Fibroblast of upper back skin (primary cell): Measurements from ENCODE around the gene TXNRD3.

ENCODE experiments used
- DNase-seq: peaks from one replicate; pipeline ENCODE4 v3.0.0-alpha.2; 2013

The TXNRD3 gene

DNA sequence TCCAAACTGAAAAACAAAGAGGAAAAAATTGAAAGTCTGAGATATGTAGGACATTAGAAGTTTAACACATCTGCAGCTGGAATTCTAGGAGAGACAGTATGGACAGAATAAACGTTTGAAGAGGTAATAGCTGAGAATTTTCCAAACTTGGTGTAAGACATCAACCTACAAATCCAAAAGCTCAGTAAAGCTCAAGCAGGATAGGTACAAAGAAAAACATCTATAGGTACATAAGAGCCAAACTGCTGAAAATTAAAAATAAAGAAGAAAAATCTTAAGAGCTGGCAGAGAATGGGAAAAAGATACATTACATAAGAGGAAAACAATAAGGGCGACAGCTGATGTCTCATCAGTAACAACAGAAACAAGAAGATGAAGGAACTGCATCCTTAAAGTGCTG lies 73.4 kb downstream of the TXNRD3 start:
- no peak for DNase-seq

- DNase-seq = no peak
These were observed 74.2 kb downstream of the TXNRD3 start for GRCh38 chr3:126580746-126581145.

DNA sequence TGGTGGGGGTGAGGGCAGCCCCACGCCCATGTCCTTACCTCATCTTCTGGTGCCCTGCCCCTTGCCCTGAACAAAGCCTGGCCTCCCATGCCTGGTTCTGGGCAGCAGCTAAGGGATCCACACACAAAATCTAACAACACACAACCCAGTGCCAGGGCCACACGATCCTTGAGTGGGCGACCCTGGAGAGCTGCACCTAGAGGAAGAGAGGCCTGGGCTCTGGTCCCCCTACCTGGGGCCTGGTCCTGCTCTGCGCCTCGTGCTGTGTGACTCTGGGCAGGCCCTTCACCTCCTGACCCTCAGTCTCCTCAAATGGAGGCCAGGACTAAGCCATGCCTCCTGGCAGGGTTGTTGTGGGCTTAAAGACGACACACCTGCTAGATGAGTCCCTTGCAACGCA lies 76.2 kb downstream of the TXNRD3 start:
- no peak for DNase-seq

GRCh38 chr3:126577261-126577660 lies 77.7 kb downstream of the TXNRD3 start:
- no peak for DNase-seq

- DNase-seq = no peak
These were observed 81.3 kb downstream of the TXNRD3 start for GRCh38 chr3:126573492-126574117.

- no peak for DNase-seq
These were observed 83.8 kb downstream of the TXNRD3 start for GRCh38 chr3:126571078-126571477.

- no peak for DNase-seq
These were observed 84.8 kb downstream of the TXNRD3 start for GRCh38 chr3:126570103-126570541.

- no peak for DNase-seq
These were observed 85.4 kb downstream of the TXNRD3 start for GRCh38 chr3:126569390-126569975.

- no peak for DNase-seq
These were observed 86.1 kb downstream of the TXNRD3 start for GRCh38 chr3:126568776-126569342.

DNA sequence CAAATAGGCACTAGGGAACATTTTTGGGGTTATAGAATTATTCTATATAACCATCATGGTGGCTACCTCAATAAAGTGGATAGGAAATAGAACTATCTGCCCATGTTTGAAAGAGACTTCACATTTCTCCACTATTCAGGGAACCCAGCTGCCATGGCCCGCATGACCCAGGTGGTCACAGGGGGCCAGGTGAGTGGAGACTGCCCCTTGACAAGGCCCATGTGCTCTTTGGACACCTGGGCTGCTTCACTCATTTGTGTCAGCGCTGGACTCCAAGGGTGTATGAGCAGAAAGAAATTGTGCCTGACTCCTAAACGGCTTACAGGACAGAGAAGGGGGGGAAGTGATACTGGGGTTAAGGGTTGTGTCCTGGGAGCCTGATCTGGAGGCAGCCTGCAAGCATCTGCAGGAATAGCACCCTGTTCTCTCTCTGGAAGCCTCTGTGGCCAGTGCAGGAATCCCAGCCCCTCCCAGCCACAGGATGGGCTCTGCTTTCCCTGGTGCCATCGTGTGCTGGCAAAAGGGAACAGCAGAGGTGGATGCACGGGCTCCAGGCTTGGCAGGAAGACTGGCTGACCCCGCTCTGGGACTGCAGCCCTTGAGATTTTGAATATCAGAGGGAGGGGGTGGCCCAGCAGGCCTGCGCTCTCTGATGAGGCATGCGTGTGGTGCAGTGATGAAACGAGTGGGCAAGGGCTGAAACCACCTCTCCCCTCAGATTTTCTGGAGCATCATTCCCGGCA lies 87.1 kb downstream of the TXNRD3 start:
- no peak for DNase-seq

GRCh38 chr3:126562737-126563276 lies 92.1 kb downstream of the TXNRD3 start:
- DNase-seq = no peak

GRCh38 chr3:126558336-126559071 lies 96.4 kb downstream of the TXNRD3 start, which contains the start of gene C3orf22:
TSS of gene C3orf22 (minus strand) at chr3:126558932. CDS start at chr3:126553390, 5,542 bp downstream.
- no peak for DNase-seq

DNA sequence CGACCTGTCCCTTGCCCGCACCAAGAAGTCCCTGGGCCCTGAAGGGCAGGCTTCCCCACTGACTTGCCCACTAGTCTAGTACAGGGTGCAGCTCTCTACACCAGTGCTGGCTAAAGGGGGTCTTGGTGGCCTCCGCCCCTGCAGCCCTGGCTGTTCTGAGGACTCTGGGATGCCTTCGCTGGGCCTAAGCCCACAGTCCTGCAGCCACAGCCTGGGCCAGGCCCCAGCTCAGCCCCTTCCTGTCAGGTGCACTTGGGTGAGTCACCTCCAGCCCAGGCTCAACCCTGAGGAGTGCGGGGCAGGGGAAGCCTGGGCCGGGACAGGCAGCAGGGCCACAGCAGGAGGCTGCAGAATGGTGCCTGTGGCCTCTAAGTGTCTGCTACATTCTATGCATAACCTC lies 97.2 kb downstream of the TXNRD3 start:
- no peak for DNase-seq

- no peak for DNase-seq
These were observed 97.5 kb downstream of the TXNRD3 start for GRCh38 chr3:126557415-126557745.
